ENCODE measurements around the gene AXL. TPM values are rescaled to one million over a fixed set of nuclear protein-coding genes. Genes with fewer than 3 reads are reported as not detected.
A peak's percentile ranks its signal among the peaks of the same experiment; 100 is the strongest.

Gene AXL
- total and polyA plus RNA-seq, 2 of the 13 experiments (the other 11 are each of a cell fraction or from before 2014, with no cell fraction given) = 0.71 to 5.9 TPM

DNA sequence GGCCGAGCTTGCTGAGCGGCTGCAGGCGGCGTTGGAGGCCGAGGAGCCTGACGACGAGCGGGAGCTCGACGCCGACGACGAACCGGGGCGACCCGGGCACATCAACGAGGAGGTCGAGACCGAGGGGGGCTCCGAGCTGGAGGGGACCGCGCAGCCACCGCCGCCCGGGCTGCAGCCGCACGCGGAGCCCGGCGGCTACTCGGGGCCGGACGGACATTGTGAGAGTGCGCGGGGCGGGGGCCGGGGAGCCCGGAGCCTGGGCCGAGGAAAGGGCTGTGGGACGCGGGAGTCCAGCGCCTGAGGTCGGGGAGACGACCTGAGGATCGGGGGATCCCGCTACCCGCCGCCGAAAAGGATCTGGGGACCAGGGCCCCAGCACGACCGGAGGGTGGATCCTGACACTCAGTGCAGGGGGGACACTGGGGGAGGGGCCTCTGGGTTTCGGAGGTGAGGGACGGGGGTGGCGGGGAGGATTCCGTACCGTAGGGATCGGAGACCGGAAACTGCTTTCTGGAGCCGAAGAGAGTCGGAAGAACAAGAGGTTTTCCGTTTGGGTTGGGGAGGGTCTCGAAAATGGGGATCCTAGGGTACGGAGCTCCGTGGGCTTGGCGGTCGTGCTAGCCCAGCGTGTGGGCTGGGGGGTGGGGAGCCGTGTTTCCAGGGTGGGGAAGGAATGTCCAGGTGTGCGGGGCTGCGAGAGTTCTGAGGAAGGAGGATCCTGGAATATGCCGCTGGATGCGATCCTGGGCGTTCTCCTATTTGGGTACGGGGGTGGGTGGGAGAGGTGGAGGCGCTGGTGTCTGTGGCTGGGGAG is 45.8 kb downstream of the AXL start (continued):
- TF ChIP-seq, protein P1, sequence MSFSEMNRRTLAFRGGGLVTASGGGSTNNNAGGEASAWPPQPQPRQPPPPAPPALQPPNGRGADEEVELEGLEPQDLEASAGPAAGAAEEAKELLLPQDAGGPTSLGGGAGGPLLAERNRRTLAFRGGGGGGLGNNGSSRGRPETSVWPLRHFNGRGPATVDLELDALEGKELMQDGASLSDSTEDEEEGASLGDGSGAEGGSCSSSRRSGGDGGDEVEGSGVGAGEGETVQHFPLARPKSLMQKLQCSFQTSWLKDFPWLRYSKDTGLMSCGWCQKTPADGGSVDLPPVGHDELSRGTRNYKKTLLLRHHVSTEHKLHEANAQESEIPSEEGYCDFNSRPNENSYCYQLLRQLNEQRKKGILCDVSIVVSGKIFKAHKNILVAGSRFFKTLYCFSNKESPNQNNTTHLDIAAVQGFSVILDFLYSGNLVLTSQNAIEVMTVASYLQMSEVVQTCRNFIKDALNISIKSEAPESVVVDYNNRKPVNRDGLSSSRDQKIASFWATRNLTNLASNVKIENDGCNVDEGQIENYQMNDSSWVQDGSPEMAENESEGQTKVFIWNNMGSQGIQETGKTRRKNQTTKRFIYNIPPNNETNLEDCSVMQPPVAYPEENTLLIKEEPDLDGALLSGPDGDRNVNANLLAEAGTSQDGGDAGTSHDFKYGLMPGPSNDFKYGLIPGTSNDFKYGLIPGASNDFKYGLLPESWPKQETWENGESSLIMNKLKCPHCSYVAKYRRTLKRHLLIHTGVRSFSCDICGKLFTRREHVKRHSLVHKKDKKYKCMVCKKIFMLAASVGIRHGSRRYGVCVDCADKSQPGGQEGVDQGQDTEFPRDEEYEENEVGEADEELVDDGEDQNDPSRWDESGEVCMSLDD (CRISPR knock-in tag; IDR thresholded peaks at IDR 0.05; ENCODE audit: borderline replicate concordance) = no peak
- TF ChIP-seq ZNF749 (CRISPR knock-in tag; IDR thresholded peaks at IDR 0.05; ENCODE audit: borderline replicate concordance) (0 out of 2 replicates have a peak, but pooled peaks have one; percentile 26), ZNF773 (CRISPR knock-in tag; IDR thresholded peaks at IDR 0.05; ENCODE audit: borderline replicate concordance) (peak; percentile 73; the same call in 1 of the 2 replicates), ATAD3A (CRISPR knock-in tag; IDR thresholded peaks at IDR 0.05) (no peak), TOE1 (CRISPR knock-in tag; IDR thresholded peaks at IDR 0.05) (no peak), ZNF235 (CRISPR knock-in tag; IDR thresholded peaks at IDR 0.05; ENCODE audit: borderline replicate concordance) (0 out of 2 replicates have a peak, but pooled peaks have one; percentile 34), MTF2 (CRISPR knock-in tag; IDR thresholded peaks at IDR 0.05; ENCODE audit: borderline replicate concordance) (no peak)
- TF ChIP-seq, protein P2, sequence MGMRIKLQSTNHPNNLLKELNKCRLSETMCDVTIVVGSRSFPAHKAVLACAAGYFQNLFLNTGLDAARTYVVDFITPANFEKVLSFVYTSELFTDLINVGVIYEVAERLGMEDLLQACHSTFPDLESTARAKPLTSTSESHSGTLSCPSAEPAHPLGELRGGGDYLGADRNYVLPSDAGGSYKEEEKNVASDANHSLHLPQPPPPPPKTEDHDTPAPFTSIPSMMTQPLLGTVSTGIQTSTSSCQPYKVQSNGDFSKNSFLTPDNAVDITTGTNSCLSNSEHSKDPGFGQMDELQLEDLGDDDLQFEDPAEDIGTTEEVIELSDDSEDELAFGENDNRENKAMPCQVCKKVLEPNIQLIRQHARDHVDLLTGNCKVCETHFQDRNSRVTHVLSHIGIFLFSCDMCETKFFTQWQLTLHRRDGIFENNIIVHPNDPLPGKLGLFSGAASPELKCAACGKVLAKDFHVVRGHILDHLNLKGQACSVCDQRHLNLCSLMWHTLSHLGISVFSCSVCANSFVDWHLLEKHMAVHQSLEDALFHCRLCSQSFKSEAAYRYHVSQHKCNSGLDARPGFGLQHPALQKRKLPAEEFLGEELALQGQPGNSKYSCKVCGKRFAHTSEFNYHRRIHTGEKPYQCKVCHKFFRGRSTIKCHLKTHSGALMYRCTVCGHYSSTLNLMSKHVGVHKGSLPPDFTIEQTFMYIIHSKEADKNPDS (CRISPR knock-in tag; IDR thresholded peaks at IDR 0.05) = no peak
- TF ChIP-seq, protein P3, sequence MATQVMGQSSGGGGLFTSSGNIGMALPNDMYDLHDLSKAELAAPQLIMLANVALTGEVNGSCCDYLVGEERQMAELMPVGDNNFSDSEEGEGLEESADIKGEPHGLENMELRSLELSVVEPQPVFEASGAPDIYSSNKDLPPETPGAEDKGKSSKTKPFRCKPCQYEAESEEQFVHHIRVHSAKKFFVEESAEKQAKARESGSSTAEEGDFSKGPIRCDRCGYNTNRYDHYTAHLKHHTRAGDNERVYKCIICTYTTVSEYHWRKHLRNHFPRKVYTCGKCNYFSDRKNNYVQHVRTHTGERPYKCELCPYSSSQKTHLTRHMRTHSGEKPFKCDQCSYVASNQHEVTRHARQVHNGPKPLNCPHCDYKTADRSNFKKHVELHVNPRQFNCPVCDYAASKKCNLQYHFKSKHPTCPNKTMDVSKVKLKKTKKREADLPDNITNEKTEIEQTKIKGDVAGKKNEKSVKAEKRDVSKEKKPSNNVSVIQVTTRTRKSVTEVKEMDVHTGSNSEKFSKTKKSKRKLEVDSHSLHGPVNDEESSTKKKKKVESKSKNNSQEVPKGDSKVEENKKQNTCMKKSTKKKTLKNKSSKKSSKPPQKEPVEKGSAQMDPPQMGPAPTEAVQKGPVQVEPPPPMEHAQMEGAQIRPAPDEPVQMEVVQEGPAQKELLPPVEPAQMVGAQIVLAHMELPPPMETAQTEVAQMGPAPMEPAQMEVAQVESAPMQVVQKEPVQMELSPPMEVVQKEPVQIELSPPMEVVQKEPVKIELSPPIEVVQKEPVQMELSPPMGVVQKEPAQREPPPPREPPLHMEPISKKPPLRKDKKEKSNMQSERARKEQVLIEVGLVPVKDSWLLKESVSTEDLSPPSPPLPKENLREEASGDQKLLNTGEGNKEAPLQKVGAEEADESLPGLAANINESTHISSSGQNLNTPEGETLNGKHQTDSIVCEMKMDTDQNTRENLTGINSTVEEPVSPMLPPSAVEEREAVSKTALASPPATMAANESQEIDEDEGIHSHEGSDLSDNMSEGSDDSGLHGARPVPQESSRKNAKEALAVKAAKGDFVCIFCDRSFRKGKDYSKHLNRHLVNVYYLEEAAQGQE (IDR thresholded peaks at IDR 0.05; ENCODE audit: borderline replicate concordance in 1 of 2, low read depth in 1 of 2, low read length in 2 of 2) = peak in 1 of 2 experiments; percentile 5; a peak in 1 of 4 replicates
- TF ChIP-seq, protein P4, sequence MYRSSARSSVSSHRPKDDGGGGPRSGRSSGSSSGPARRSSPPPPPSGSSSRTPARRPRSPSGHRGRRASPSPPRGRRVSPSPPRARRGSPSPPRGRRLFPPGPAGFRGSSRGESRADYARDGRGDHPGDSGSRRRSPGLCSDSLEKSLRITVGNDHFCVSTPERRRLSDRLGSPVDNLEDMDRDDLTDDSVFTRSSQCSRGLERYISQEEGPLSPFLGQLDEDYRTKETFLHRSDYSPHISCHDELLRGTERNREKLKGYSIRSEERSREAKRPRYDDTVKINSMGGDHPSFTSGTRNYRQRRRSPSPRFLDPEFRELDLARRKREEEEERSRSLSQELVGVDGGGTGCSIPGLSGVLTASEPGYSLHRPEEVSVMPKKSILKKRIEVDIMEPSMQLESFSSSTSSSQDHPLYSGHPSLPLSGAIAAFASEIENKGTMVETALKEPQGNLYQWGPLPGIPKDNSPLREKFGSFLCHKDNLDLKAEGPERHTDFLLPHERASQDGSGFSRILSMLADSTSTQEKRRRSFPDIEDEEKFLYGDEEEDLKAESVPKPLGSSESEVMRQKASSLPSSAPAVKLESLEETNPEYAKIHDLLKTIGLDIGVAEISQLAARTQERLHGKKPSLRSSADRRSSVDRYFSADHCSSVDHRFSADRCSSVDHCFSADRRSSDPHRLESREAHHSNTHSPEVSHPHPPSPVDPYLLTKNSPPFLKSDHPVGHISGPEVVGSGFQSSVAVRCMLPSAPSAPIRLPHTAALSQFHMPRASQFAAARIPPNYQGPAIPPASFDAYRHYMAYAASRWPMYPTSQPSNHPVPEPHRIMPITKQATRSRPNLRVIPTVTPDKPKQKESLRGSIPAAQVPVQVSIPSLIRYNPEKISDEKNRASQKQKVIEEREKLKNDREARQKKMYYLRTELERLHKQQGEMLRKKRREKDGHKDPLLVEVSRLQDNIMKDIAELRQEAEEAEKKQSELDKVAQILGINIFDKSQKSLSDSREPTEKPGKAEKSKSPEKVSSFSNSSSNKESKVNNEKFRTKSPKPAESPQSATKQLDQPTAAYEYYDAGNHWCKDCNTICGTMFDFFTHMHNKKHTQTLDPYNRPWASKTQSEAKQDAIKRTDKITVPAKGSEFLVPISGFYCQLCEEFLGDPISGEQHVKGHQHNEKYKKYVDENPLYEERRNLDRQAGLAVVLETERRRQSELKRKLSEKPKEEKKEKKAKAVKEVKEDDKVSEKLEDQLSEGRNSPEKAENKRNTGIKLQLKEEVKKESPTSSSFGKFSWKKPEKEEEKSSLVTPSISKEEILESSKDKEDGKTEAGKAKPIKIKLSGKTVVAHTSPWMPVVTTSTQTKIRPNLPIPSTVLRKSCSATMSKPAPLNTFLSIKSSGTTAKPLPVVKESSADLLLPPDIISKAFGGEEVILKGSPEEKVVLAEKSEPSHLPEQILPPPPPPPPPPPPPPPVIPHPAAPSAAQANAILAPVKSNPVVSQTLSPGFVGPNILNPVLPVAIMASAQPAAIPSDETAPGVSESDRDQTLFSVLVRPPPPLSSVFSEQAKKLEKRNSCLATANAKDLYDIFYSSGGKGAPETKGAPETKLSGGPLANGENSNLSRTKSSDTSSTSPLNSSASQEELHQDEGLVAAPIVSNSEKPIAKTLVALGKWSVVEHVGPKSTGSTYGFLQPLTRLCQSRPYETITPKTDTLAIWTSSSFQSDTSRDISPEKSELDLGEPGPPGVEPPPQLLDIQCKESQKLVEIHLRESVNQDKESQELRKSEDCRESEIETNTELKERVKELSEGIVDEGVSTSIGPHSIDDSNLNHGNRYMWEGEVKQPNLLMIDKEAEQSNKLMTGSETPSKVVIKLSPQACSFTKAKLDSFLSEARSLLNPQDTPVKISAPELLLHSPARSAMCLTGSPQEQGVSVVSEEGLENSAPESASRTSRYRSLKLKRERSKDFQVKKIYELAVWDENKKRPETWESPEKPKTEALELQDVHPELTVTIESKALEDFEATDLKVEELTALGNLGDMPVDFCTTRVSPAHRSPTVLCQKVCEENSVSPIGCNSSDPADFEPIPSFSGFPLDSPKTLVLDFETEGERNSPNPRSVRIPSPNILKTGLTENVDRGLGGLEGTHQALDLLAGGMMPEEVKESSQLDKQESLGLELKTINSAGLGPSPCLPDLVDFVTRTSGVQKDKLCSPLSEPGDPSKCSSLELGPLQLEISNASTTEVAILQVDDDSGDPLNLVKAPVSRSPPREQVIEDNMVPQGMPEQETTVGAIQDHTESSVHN (CRISPR knock-in tag; IDR thresholded peaks at IDR 0.05) = no peak

All from HepG2 (cell line).